Body of pancreas (tissue), 4 donors: Measurements from ENCODE around the gene PCSK6. TPM values are rescaled to one million over a fixed set of nuclear protein-coding genes. Genes with fewer than 3 reads are reported as not detected.
A peak's percentile ranks its signal among the peaks of the same experiment; 100 is the strongest.

Experiments used
- ATAC-seq: fragments of 150-250 bp; one replicate; pipeline ENCODE4 v1.9.1; 2016
- DNase-seq, 4 donors: peaks; one replicate each; pipeline ENCODE4 v3.0.0-alpha.2; 2019
- H3K27ac ChIP-seq, 4 donors: fragments of 200-600 bp; sonication (generic); 1 replicate in 3 of 4; 2 replicates in 1 of 4; pipeline versions ENCODE4 v1.5.1 to v1.6.1; 2016 to 2019; ENCODE audit warnings: mild to moderate bottlenecking in 1 of 4, mixed read lengths in 1 of 4, moderate library complexity in 1 of 4
- H3K27me3 ChIP-seq, 2 donors: fragments of 200-600 bp; sonication (generic); one replicate each; pipeline ENCODE4 v1.6.0; 2016; ENCODE audit warnings: mild to moderate bottlenecking in 1 of 2
- H3K36me3 ChIP-seq, 2 donors: fragments of 200-600 bp; sonication (generic); replicated peaks in 1 of 2; 2 replicates each; pipeline ENCODE4 v1.5.1; 2016; ENCODE audit warnings: low read depth in 2 of 2; ENCODE audit not compliant: insufficient read depth in 1 of 2
- H3K4me1 ChIP-seq: fragments of 200-600 bp; sonication (generic); one replicate; pipeline ENCODE4 v1.6.0; 2016
- H3K4me3 ChIP-seq, 2 donors: fragments of 200-600 bp; sonication (generic); 1 replicate in 1 of 2; 2 replicates in 1 of 2; pipeline ENCODE4 v1.5.1; 2016 to 2019
- H3K9me3 ChIP-seq, 3 donors: fragments of 200-600 bp; sonication (generic); 1 replicate in 2 of 3; 2 replicates in 1 of 3; pipeline ENCODE4 v1.5.1; 2016
- POLR2A ChIP-seq, 3 donors: fragments of 450-650 bp; IDR thresholded peaks; one replicate each; pipeline ENCODE4 v1.6.1; 2016; ENCODE audit warnings: antibody characterized with exemption in 3 of 3, mild to moderate bottlenecking in 2 of 3
- WGBS, 2 donors: methylation state at CpG; one replicate each; pipeline ENCODE4 v1.1.5; 2017; 5-methylcytosine and 5-hydroxymethylcytosine counted together
- intact Hi-C: fragments of 100-400 bp; cut with DNase I; formaldehyde crosslinking; loops from one replicate; pipeline ENCODE4 v1.15.1; 2023
- total RNA-seq, 2 donors: library from RNA; depleted of rRNA; stranded (reverse); fragments of >200 nt; gene quantifications; one replicate each; pipeline ENCODE4 v1.1.0, GENCODE V29; 2016
- TF ChIP-seq, protein P1 (sequence below), 7 experiments: fragments of 450-650 bp in 4 of 7; fragments of 200-600 bp in 3 of 7; sonication (generic) in 3 of 7; IDR thresholded peaks; one replicate each; pipeline ENCODE4 v1.5.1; 2016 to 2019; ENCODE audit warnings: antibody characterized with exemption in 7 of 7

Gene PCSK6
- total RNA-seq, 2 donors from 2014 or later, result 8.9 to 10.1 TPM

DNA sequence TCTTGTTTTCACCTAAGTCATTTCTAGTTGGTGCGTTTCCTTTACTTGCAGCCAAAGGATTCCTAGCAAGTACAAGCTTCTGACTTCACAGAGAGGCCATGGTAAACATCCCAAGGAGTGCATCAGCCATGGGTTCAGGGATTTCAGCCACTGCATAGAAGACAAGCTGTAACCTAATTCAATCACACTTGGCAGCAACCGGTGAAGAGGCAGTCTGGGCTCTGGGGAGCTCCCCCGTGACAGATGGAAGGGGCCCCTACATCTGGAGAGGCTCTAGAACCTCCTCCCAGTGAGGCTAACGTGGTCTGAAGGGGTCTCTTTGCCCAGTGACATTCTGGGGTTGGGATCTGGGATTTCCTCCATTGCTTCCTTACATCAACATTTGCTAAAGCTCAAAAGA is 186.1 kb downstream of the PCSK6 start:
- no peaks in the 10 kb centered on the region for H3K36me3 ChIP-seq
- H3K4me1 ChIP-seq, result no peaks in the 10 kb centered on the region
- TF ChIP-seq, protein P1, sequence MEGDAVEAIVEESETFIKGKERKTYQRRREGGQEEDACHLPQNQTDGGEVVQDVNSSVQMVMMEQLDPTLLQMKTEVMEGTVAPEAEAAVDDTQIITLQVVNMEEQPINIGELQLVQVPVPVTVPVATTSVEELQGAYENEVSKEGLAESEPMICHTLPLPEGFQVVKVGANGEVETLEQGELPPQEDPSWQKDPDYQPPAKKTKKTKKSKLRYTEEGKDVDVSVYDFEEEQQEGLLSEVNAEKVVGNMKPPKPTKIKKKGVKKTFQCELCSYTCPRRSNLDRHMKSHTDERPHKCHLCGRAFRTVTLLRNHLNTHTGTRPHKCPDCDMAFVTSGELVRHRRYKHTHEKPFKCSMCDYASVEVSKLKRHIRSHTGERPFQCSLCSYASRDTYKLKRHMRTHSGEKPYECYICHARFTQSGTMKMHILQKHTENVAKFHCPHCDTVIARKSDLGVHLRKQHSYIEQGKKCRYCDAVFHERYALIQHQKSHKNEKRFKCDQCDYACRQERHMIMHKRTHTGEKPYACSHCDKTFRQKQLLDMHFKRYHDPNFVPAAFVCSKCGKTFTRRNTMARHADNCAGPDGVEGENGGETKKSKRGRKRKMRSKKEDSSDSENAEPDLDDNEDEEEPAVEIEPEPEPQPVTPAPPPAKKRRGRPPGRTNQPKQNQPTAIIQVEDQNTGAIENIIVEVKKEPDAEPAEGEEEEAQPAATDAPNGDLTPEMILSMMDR (IDR thresholded peaks at IDR 0.05), result no peak
- TF ChIP-seq POLR2A (IDR thresholded peaks at IDR 0.05), result no peak
- intact Hi-C loops, result loop anchor here (5.0 to 10.0 kb wide), 2 partner anchors 271 to 339 kb away; no protein-coding TSS in a partner anchor
- H3K9me3 ChIP-seq, result no peaks in the 10 kb centered on the region
- H3K27me3 ChIP-seq, result no peaks in the 10 kb centered on the region
- no peak overlapping the region for H3K27ac ChIP-seq
- ATAC-seq (no peak), DNase-seq (peak in 1 of 4 donors; percentile 0)
- no peak overlapping the region for H3K4me3 ChIP-seq
- WGBS, 2 donors, result 70 to 80% methylated on average over 1 to 4 of the region's 4 CpGs

DNA sequence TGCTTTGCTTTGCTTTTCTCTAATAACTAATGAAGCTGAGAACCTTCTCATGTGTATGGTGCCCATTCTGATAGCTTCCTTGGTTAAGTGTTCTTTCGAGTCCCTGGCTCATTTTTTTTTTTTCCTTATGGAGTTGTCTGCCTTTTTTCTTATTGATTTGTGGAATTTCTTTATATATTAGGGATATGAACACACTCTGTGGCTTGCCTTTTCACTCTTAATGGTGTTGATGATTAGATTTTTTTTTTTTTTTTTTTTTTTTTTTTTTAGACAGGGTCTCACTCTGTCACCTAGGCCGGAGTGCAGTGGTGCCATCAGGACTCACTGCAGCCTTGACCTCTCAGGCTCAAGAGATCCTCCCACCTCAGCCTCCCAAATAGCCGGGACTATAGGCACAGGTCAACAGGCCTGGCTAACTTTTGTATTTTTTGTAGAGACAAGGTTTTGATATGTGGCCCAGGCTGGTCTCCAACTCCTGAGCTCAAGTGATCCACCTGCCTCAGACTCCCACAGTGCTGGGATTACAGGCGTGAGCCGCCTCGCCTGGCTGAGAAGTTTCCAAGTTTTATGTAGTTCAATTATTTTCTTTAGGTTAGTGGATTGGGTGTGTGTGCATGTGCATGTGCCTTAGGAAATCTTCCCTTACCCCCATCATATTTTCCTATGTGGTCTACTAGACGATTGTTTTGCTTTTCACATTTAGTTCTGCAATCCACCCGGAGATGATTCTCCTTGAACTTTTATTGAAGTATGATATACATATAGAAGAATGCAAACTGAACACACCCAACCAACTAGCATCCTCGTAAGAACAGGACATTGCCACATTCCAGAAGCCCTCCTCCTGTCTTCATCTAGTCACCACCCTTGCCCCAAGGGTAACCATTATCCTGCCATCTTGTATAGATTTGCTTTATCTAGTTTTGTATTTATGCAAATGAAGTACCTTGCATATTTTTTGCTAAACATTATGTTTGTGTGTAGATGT is 192.8 kb downstream of the PCSK6 start:
- H3K27me3 ChIP-seq, result no peaks in the 10 kb centered on the region
- H3K27ac ChIP-seq, result no peak overlapping the region
- 75 to 79% methylated on average over 9 of the region's 9 CpGs for WGBS, 2 donors
- intact Hi-C loops, result no loop called here
- ATAC-seq (no peak), DNase-seq (no peak)
- no peaks in the 10 kb centered on the region for H3K9me3 ChIP-seq
- no peak overlapping the region for H3K4me3 ChIP-seq
- no peaks in the 10 kb centered on the region for H3K36me3 ChIP-seq
- no peak for TF ChIP-seq POLR2A (IDR thresholded peaks at IDR 0.05)
- TF ChIP-seq, protein P1 (IDR thresholded peaks at IDR 0.05), result no peak
- H3K4me1 ChIP-seq, result peaks cover 30% of the 10 kb centered on the region

DNA sequence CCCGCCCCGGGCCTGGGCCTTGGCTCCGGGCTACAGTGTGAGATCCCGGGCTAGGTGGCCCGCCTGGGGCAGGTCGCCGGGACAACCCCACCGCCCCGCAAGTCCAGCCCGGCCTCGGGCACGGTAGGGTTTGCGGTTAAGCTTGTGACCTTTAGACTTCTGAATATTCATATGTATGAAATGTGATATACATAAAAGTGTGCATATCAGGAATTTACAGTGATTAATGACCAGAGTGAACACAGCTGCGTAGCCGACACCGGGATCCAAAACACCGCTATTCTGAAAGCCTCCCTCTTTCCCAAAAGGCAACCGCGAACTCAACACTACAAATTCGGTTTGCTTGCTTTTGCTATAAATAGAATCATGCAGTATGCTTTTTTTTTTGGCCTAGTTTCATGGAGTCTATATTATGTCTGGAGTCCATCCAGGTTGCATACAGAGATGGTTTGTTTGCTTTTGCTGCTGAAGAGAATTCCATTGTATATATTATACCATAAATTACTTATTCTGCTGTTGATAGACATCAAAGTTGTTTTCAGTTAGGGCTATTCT is 193.8 kb downstream of the PCSK6 start:
- no peak for ATAC-seq

GRCh38 chr15:101294731-101295606 is 194.5 kb downstream of the PCSK6 start, which contains the start of gene SNRPA1:
TSS of gene SNRPA1 (minus strand) at chr15:101295248. CDS start at chr15:101295178, 70 bp downstream.
- 0% methylated on average over 7 to 87 of the region's 87 CpGs for WGBS, 2 donors

More for the DNA sequence above, 193.8 kb downstream of the PCSK6 start:
- no peaks in the 10 kb centered on the region for H3K27me3 ChIP-seq
- 1% methylated on average over 20 of the region's 20 CpGs for WGBS, 2 donors
- TF ChIP-seq POLR2A (IDR thresholded peaks at IDR 0.05), result no peak
- TF ChIP-seq, protein P1 (IDR thresholded peaks at IDR 0.05), result no peak
- DNase-seq, result no peak
- intact Hi-C loops, result no loop called here
- no peaks in the 10 kb centered on the region for H3K9me3 ChIP-seq
- peak overlapping the region; percentile 69 to 82 for H3K4me3 ChIP-seq
- H3K4me1 ChIP-seq, result peaks cover 33% of the 10 kb centered on the region
- peak overlapping the region; percentile 83 to 99 (median 94) for H3K27ac ChIP-seq
- no peaks in the 10 kb centered on the region for H3K36me3 ChIP-seq

More at GRCh38 chr15:101294731-101295606, 194.5 kb downstream of the PCSK6 start, which contains the start of gene SNRPA1:
- Histone ChIP-seq H3K4me1 (peaks cover 33% of the 10 kb centered on the region), H3K4me3 (peak within 1 kb of the TSS; percentile 69 to 82), H3K36me3 (no peaks in the 10 kb centered on the region), H3K9me3 (no peaks in the 10 kb centered on the region), H3K27me3 (no peaks in the 10 kb centered on the region), H3K27ac (peak within 1 kb of the TSS; percentile 83 to 99 (median 94))
- ATAC-seq (peak; percentile 98), DNase-seq (peak; percentile 98 to 99 (median 98))
- TF ChIP-seq, protein P1 (IDR thresholded peaks at IDR 0.05), result peak in 1 of 7 experiments; percentile 16
- peak; percentile 85 to 93 (median 90) for TF ChIP-seq POLR2A (IDR thresholded peaks at IDR 0.05)
- intact Hi-C loops, result no loop called here
